Liver (tissue), 3 donors: Measurements from ENCODE around the gene PRKCH.
"Not testable (repeated sequence)": the region's sequence is repeated elsewhere in the genome, so short reads cannot be mapped to it uniquely, and the experiment has no call there.

Source experiments
- CTCF ChIP-seq: fragments of 150-350 bp; IDR thresholded peaks from 2 replicates; pipeline ENCODE4 v1.5.1; 2017; ENCODE audit warnings: improper control_type of control experiment, low read depth, low read length; ENCODE audit not compliant: missing input control
- GABPA ChIP-seq, 2 donors: IDR thresholded peaks in 1 of 2; conservative IDR thresholded peaks in 1 of 2; 2 replicates each; pipeline ENCODE4 v1.6.1; 2016; ENCODE audit warnings: antibody characterized with exemption in 2 of 2, mild to moderate bottlenecking in 1 of 2, moderate library complexity in 1 of 2
- JUND ChIP-seq, 2 donors: IDR thresholded peaks; 2 replicates each; pipeline ENCODE4 v1.6.1; 2016; ENCODE audit warnings: antibody characterized with exemption in 2 of 2
- NR2F2 ChIP-seq: IDR thresholded peaks from 2 replicates; pipeline ENCODE4 v1.6.1; 2016; ENCODE audit warnings: antibody characterized with exemption
- RAD21 ChIP-seq, 2 donors: IDR thresholded peaks; 2 replicates each; pipeline ENCODE4 v1.6.1; 2016; ENCODE audit warnings: antibody characterized with exemption in 2 of 2, mild to moderate bottlenecking in 2 of 2
- YY1 ChIP-seq: IDR thresholded peaks from 2 replicates; pipeline ENCODE4 v1.6.1; 2016; ENCODE audit warnings: antibody characterized with exemption, mild to moderate bottlenecking
- ZBTB33 ChIP-seq: IDR thresholded peaks from 2 replicates; pipeline ENCODE4 v1.6.1; 2016; ENCODE audit warnings: antibody characterized with exemption
- TF ChIP-seq, protein P1 (sequence below): IDR thresholded peaks from 2 replicates; pipeline ENCODE4 v1.6.1; 2016; ENCODE audit warnings: antibody characterized with exemption
- donor health status: healthy.
- donor health status: healthy.

- not testable (repeated sequence) for TF ChIP-seq CTCF; NR2F2; YY1; JUND (IDR thresholded peaks at IDR 0.05); GABPA (IDR thresholded peaks at IDR 0.05 in 1 of 2, conservative IDR thresholded peaks at IDR 0.05 in 1 of 2); ZBTB33; RAD21 (IDR thresholded peaks at IDR 0.05)
- TF ChIP-seq, protein P1, sequence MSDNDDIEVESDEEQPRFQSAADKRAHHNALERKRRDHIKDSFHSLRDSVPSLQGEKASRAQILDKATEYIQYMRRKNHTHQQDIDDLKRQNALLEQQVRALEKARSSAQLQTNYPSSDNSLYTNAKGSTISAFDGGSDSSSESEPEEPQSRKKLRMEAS = not testable (repeated sequence)
Measured at GRCh38 chr14:61308701-61309100, 12.7 kb upstream of the PRKCH start.
